Measurements from ENCODE around the gene ZNF467.

ZNF467 gene

DNA sequence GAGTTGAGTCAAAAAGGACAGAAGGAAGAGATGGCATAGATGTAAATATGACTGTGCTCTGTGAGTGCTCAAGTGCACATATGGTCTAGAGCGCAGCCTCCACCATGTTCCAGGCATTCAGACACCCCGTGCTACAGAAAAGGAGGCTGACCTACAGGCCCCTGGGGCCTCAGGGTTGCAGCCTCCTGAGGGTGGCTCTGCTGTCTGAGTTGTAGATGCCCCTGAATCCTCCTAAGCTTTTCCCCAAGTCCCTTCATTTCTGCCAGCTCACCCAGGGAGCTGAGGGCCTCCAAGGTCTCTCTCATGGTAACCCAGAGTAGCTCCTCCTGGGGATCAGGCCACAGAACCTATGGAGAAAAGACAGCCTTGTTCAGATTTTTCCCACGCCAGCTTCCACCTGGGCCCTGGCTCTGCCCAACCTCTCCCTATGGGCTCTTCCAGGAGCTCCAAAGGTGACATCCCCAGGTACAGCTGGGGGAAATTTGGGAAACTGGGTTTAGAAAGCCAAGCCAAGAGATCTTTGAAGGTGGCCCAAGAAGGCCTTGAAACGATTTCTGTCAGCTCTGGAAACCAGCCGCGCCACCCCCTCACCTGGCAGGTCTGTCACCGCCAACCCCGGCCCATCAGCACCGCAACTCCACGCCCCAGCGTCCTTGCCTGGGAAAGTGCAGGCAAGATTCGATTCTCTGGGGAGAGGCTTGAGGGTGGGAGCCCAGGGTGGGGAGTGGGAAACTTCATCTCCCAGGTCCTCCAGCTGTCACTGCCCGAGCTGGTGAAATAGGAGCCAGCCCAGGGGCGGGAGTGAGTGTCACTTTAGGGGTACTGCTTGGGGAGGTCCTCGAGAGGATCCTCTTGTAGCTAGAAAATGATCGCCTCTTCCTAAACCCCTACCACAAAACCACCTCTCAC is 2.4 kb downstream of the ZNF467 start:
- no peak for DNase-seq (ENCODE audit: low read depth in 2 of 2)

DNA sequence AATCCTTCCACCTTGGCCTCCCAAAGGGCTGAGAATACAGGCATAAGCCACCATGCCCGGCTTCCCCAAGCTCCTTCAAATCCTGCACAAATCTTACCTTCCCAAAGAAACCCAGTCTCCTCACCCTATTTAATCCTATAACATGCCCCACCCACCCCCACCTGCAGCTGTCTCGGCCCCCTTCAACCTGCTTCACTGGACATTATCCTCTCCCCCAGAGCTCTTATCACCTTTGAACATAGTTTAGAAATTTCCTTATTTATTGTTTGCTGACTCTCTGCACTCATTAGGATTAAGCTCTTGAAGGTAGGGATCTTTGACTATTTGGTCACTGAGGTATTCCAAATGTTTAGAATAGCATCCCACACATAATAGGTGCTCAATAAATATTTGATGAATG is 3.5 kb downstream of the ZNF467 start:
- no peak for DNase-seq (ENCODE audit: low read depth in 2 of 2)

GRCh38 chr7:149768931-149769330 is 4.5 kb downstream of the ZNF467 start:
- no peak for DNase-seq (ENCODE audit: low read depth in 2 of 2)

DNA sequence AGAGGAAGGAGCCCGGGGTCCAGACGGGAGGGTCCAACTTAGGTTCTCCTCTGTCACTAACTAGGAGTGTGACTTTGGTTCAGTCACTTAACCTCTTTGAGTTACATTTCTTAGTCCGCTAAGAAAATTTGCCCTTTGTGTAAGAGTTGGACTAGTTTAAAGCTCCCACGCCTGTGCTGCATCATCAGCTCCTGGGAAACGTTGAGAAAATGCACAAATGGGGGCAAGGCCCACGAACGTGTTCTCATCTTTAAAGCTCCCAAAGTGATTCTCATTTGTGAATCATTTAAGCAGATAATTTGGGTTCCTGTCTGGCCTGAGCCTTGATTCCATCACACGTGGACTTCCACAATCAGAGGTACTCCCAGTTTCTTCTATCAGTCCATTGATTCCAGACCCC is 6.3 kb downstream of the ZNF467 start:
- DNase-seq (ENCODE audit: low read depth in 2 of 2), result no peak

DNA sequence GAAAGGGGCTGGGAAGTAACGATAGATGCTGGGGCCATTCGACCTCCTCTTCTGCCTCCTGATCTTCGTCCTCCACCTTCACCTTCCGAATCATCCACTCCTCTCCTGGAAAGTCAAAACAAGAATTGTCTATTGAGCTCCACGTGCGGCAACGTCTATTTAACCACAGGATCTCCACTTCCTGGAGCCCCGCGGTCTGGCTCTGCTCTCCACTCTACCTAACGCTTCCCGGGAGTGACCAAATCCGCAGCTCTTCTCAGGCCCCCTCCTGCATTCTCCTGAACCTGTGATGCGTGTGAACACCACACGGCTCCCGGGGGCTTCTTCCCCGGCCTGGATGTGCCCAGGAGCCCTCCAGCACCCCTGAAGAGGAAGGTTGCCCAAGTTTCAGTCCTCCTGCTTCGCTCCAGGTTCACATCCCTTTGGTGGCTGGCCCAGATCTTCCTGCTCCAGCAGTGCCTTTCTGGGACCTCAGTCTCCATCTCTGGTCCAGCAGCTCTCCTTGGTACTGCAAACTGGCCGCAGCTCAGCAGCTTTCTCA is 7.2 kb downstream of the ZNF467 start:
- no peak for DNase-seq (ENCODE audit: low read depth in 2 of 2)

GRCh38 chr7:149765399-149766121 is 7.8 kb downstream of the ZNF467 start:
- DNase-seq (ENCODE audit: low read depth in 2 of 2), result no peak

- no peak for DNase-seq (ENCODE audit: low read depth in 2 of 2)
Observed at GRCh38 chr7:149764481-149765398, 8.6 kb downstream of the ZNF467 start.

GRCh38 chr7:149763563-149764240 is 9.7 kb downstream of the ZNF467 start:
- DNase-seq (ENCODE audit: low read depth in 2 of 2), result no peak

GRCh38 chr7:149762610-149763009 is 10.8 kb downstream of the ZNF467 start:
- no peak for DNase-seq (ENCODE audit: low read depth in 2 of 2)

DNA sequence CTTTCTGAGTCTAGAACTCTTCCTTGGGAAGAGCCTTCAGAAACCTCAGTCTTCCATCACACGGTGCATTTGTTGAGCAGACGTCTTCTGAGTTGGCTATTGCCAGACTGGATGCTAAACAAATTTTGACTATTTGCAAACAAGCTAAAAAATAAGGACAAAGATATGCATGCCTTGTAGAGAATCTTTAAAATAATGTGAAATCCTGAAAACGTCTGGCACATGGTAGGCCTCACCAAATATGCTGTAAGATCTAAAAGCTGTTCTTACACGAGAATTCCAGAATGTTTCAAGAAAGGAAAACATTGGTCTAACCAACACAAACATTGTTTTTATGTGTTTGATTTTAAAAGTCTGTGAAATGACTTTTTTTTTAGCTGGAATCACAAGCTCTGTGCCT is 11.3 kb downstream of the ZNF467 start:
- no peak for DNase-seq (ENCODE audit: low read depth in 2 of 2)

- no peak for DNase-seq (ENCODE audit: low read depth in 2 of 2)
Observed at GRCh38 chr7:149761307-149761706, 12.1 kb downstream of the ZNF467 start.

- DNase-seq (ENCODE audit: low read depth in 2 of 2), result no peak
Observed at GRCh38 chr7:149760538-149760937, 12.8 kb downstream of the ZNF467 start.

- DNase-seq (ENCODE audit: low read depth in 2 of 2), result no peak
Observed at GRCh38 chr7:149759093-149759860, 14.1 kb downstream of the ZNF467 start.

DNA sequence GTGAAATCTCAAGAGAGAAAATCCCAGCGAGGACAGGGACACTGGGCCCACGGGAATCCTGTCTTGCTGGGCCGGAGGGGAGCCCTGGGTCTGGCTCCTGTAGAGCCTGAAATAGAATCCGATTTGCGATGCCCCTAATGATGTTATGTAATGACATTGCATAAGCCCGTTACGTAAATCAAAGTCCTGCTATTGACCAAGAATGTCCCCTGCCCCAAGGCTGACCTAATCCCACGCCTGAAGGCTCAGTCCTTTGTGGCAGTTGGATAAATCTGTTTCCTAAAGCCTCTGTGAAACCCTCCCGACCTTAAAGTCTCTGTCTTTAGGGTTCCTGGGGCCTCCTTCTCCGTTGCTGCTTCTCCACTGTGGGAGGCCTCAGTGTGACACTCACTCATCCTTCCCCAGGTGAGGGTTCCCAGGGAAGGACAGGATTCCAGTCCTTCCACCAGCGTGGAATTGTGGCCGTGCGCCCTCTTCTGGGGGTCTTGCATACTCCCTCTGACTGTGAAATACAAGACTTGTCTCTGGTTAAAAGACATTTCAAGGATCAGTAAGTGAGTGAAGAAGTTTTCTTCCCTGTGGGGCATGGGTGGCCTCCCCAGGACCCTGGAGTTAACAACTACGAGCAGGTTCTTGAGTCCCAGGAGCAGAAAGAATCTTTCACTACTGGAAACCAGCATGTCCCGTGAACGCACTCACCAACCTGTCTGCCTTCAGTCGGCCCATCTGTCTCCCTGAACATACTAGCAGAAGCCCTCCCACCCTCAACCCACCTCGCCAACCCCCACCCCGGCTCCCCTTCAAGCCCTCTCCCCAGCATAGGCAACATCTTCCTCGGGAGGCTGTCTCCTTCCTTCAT is 19.8 kb downstream of the ZNF467 start:
- no peak for DNase-seq (ENCODE audit: low read depth in 2 of 2)

DNA sequence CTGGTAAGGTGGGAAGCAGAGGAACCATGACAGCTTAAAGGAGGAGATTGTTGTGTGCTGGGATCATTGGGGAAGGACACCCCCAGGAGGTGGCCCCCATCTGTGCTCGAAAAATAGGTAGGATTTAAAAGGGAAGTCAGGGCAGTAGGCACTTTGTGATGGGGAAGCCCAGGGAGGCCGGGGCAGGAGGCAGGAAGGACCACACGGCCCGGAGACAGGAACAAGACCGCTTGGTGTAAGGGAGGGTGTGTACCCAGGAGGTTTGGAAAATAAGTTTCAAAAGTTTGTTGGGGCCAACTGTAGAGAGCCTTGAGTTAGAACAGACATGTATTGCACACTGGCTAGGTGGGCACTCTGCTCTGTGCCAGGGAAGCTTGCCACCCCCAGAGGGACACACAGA is 20.7 kb downstream of the ZNF467 start:
- no peak for DNase-seq (ENCODE audit: low read depth in 2 of 2)

DNA sequence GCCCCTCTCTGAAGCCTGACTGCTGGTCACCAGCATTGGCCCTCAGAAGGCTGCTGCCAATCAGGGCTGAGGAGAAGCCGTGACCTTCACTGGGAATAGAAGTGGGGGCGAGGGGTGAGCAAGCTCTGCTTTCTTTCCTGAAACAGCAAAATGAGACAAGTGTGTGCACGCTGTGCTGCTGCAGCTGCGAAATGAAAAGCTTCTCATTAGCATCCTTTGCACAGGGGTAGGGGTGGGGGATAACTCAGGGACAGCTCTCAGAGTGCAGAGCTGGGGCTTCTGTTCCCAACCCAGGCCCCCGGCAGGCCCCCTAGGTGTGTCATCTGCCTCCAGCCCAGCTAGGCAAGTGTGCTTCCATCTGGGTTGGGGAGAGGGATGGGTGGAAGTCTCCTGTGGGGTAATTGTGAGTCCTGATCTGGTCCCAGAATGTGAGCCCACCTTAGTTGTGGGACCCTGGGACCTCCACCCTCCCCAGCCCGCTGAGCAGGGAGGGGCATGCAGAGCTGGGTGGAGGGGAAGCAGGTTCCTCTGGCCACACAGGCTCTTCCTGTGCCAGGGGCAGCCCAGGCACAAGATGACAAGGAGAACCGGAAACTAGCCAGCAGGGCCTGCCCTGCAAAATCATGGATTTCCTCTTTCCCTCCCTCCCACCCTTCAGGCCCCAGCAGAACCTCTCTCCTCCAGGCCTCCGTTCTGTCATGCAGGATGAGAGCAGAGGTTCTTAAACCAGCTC is 22.2 kb downstream of the ZNF467 start:
- DNase-seq (ENCODE audit: low read depth in 2 of 2), result no peak

DNA sequence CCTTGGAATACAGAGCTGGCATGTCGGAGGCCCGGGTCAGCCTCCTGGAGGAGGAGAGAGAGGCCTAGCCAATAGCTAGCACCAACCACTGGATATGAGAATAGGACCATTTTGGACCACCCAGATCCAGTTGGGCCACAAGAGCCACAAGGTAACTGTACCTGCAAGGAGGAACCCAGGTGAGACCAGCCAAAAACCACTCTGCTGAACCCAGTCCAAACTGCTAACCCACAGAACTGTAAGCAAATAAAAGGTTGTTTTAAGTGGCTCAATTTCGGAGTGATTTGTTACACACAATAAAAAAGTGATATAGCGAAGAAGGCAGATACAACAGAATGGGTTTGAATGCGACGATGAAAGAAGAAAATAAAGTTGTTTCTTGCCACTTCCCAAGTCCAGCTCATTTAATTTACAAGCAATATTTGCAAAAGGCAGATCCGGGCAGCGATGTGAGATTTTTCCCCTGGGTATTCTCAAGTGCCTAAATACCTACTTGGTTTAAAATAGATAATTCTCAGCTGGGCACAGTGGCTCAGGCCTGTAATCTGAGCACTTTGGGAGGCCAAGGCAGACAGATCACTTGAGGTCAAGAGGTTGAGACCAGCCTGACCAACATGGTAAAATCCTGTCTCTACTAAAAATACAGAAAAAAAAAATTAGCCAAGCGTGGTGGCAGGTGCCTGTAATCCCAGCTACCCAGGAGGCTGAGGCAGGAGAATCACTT is 23.1 kb downstream of the ZNF467 start:
- DNase-seq (ENCODE audit: low read depth in 2 of 2), result no peak

All from stimulated activated CD4-positive, alpha-beta T cell treated with anti-CD3 and anti-CD28 coated beads, Interleukin-4, amount 100 ng/mL, for 48 hours (primary cell).